ENCODE measurements around the gene SLC2A11. TPM values are rescaled to one million over a fixed set of nuclear protein-coding genes. Genes with fewer than 3 reads are reported as not detected.

Gene SLC2A11
- total RNA-seq, 1 donor from 2014 or later = 19.6 TPM

- Histone ChIP-seq H3K4me3 (ENCODE audit: insufficient read depth, low read depth, low read length) (no peak overlapping the region), H3K9ac (ENCODE audit: low read length) (no peak overlapping the region), H3K9me3 (ENCODE audit: insufficient read depth, low read depth, low read length) (peaks cover 6% of the 10 kb centered on the region), H4K20me1 (ENCODE audit: insufficient read depth, low read length) (peaks cover 8% of the 10 kb centered on the region), H3K4me2 (ENCODE audit: low read length) (no peak overlapping the region), H3K27ac (ENCODE audit: low read depth, low read length) (no peak overlapping the region), H2AFZ (ENCODE audit: low read depth, low read length) (no peak overlapping the region), H3K27me3 (ENCODE audit: insufficient read depth, low read length) (no peaks in the 10 kb centered on the region), H3K79me2 (ENCODE audit: insufficient read depth, low read length) (no peaks in the 10 kb centered on the region), H3K36me3 (ENCODE audit: insufficient read depth, low read length) (peaks cover 25% of the 10 kb centered on the region), H3K4me1 (ENCODE audit: insufficient read depth, low read length) (peaks cover 4% of the 10 kb centered on the region)
- no peak overlapping the region for H3K4me3 Mint-ChIP-seq (ENCODE audit: unreplicated experiment)
- H3K36me3 Mint-ChIP-seq (ENCODE audit: low read depth, unreplicated experiment) = peaks cover 24% of the 10 kb centered on the region
- no peak for FAIRE-seq
- no peak for DNase-seq (ENCODE audit: low read depth)
- H3K27ac Mint-ChIP-seq (ENCODE audit: unreplicated experiment) = no peak overlapping the region
- H3K4me1 Mint-ChIP-seq (ENCODE audit: low read depth, unreplicated experiment) = peaks cover 6% of the 10 kb centered on the region
- TF ChIP-seq CTCF (IDR thresholded peaks at IDR 0.05; ENCODE audit: insufficient read depth, low read depth, low read length) = no peak
- TF ChIP-seq EZH2 (IDR thresholded peaks at IDR 0.05; ENCODE audit: insufficient read depth, low read length) = no peak
- no peaks in the 10 kb centered on the region for H3K27me3 Mint-ChIP-seq (ENCODE audit: low read depth, unreplicated experiment)
- H3K9me3 Mint-ChIP-seq (ENCODE audit: unreplicated experiment) = peaks cover 18% of the 10 kb centered on the region
Measured at GRCh38 chr22:23922921-23923320, 65.2 kb downstream of the SLC2A11 start.

GRCh38 chr22:23925020-23925606 is 67.4 kb downstream of the SLC2A11 start:
- peaks cover 25% of the 10 kb centered on the region for H3K36me3 ChIP-seq (ENCODE audit: insufficient read depth, low read length)
- H3K9ac ChIP-seq (ENCODE audit: low read length) = no peak overlapping the region
- no peak overlapping the region for H3K27ac ChIP-seq (ENCODE audit: low read depth, low read length)
- H3K9me3 Mint-ChIP-seq (ENCODE audit: unreplicated experiment) = peaks cover 22% of the 10 kb centered on the region
- peaks cover 31% of the 10 kb centered on the region for H3K36me3 Mint-ChIP-seq (ENCODE audit: low read depth, unreplicated experiment)
- no peak overlapping the region for H3K27ac Mint-ChIP-seq (ENCODE audit: unreplicated experiment)
- DNase-seq (ENCODE audit: low read depth) (no peak), FAIRE-seq (no peak)
- H3K27me3 ChIP-seq (ENCODE audit: insufficient read depth, low read length) = no peaks in the 10 kb centered on the region
- no peaks in the 10 kb centered on the region for H3K27me3 Mint-ChIP-seq (ENCODE audit: low read depth, unreplicated experiment)
- no peaks in the 10 kb centered on the region for H3K79me2 ChIP-seq (ENCODE audit: insufficient read depth, low read length)
- no peak for TF ChIP-seq CTCF (IDR thresholded peaks at IDR 0.05; ENCODE audit: insufficient read depth, low read depth, low read length)
- TF ChIP-seq EZH2 (IDR thresholded peaks at IDR 0.05; ENCODE audit: insufficient read depth, low read length) = no peak
- H4K20me1 ChIP-seq (ENCODE audit: insufficient read depth, low read length) = peaks cover 15% of the 10 kb centered on the region
- no peak overlapping the region for H2AFZ ChIP-seq (ENCODE audit: low read depth, low read length)
- peaks cover 2% of the 10 kb centered on the region for H3K4me1 Mint-ChIP-seq (ENCODE audit: low read depth, unreplicated experiment)
- no peak overlapping the region for H3K4me2 ChIP-seq (ENCODE audit: low read length)
- no peak overlapping the region for H3K4me3 ChIP-seq (ENCODE audit: insufficient read depth, low read depth, low read length)
- peaks cover 6% of the 10 kb centered on the region for H3K9me3 ChIP-seq (ENCODE audit: insufficient read depth, low read depth, low read length)
- no peak overlapping the region for H3K4me3 Mint-ChIP-seq (ENCODE audit: unreplicated experiment)
- no peaks in the 10 kb centered on the region for H3K4me1 ChIP-seq (ENCODE audit: insufficient read depth, low read length)

- DNase-seq (ENCODE audit: low read depth) (no peak), FAIRE-seq (no peak)
- Histone ChIP-seq H3K4me3 (ENCODE audit: insufficient read depth, low read depth, low read length) (no peak overlapping the region), H3K4me2 (ENCODE audit: low read length) (no peak overlapping the region), H4K20me1 (ENCODE audit: insufficient read depth, low read length) (peaks cover 15% of the 10 kb centered on the region), H3K79me2 (ENCODE audit: insufficient read depth, low read length) (no peaks in the 10 kb centered on the region), H2AFZ (ENCODE audit: low read depth, low read length) (no peak overlapping the region), H3K27me3 (ENCODE audit: insufficient read depth, low read length) (no peaks in the 10 kb centered on the region), H3K4me1 (ENCODE audit: insufficient read depth, low read length) (no peaks in the 10 kb centered on the region), H3K27ac (ENCODE audit: low read depth, low read length) (no peak overlapping the region), H3K9ac (ENCODE audit: low read length) (no peak overlapping the region), H3K36me3 (ENCODE audit: insufficient read depth, low read length) (peaks cover 25% of the 10 kb centered on the region), H3K9me3 (ENCODE audit: insufficient read depth, low read depth, low read length) (peaks cover 6% of the 10 kb centered on the region)
- peaks cover 24% of the 10 kb centered on the region for H3K9me3 Mint-ChIP-seq (ENCODE audit: unreplicated experiment)
- H3K27me3 Mint-ChIP-seq (ENCODE audit: low read depth, unreplicated experiment) = no peaks in the 10 kb centered on the region
- TF ChIP-seq EZH2 (IDR thresholded peaks at IDR 0.05; ENCODE audit: insufficient read depth, low read length) (no peak), CTCF (IDR thresholded peaks at IDR 0.05; ENCODE audit: insufficient read depth, low read depth, low read length) (no peak)
- H3K27ac Mint-ChIP-seq (ENCODE audit: unreplicated experiment) = no peak overlapping the region
- H3K4me1 Mint-ChIP-seq (ENCODE audit: low read depth, unreplicated experiment) = peaks cover under 1% of the 10 kb centered on the region
- no peak overlapping the region for H3K4me3 Mint-ChIP-seq (ENCODE audit: unreplicated experiment)
- peaks cover 33% of the 10 kb centered on the region for H3K36me3 Mint-ChIP-seq (ENCODE audit: low read depth, unreplicated experiment)
Measured at GRCh38 chr22:23926561-23926960, 68.9 kb downstream of the SLC2A11 start.

Data from astrocyte (in vitro differentiated cells and primary cell).